NCI-H1105 (cell line): ENCODE results near the gene FEV.

Experiments used
- DNase-seq: peaks from one replicate; lab custom pipeline; 2025; lab: John Stamatoyannopoulos, UW

FEV gene

GRCh38 chr2:218993345-218994315 is 8.6 kb upstream of the FEV start, which contains the start of gene CRYBA2:
Gene CRYBA2, minus strand, starts transcription at chr2:218993422. Its CDS starts 246 bp downstream, at chr2:218993176.
- peak; percentile 36 for DNase-seq

GRCh38 chr2:218992703-218993344 is 7.8 kb upstream of the FEV start:
- no peak for DNase-seq

- DNase-seq = no peak
Measured at GRCh38 chr2:218992196-218992595, 7.2 kb upstream of the FEV start.

GRCh38 chr2:218991674-218992168 is 6.7 kb upstream of the FEV start:
- no peak for DNase-seq

GRCh38 chr2:218990612-218991011 is 5.6 kb upstream of the FEV start:
- no peak for DNase-seq

- DNase-seq = no peak
Measured at GRCh38 chr2:218990052-218990451, 5.1 kb upstream of the FEV start.

- DNase-seq = no peak
Measured at GRCh38 chr2:218988650-218989049, 3.7 kb upstream of the FEV start.

- no peak for DNase-seq
Measured at GRCh38 chr2:218988164-218988563, 3.2 kb upstream of the FEV start.

- DNase-seq = no peak
Measured at GRCh38 chr2:218986148-218986761, 1.3 kb upstream of the FEV start.

- DNase-seq = no peak
Measured at GRCh38 chr2:218985325-218986091, 524 bp upstream of the FEV start.

GRCh38 chr2:218984239-218985020 is 554 bp downstream of the FEV start:
- no peak for DNase-seq

- no peak for DNase-seq
Measured at GRCh38 chr2:218983934-218984238, 1.1 kb downstream of the FEV start.

GRCh38 chr2:218983263-218983933 is 1.6 kb downstream of the FEV start:
- no peak for DNase-seq

GRCh38 chr2:218982586-218983262 is 2.3 kb downstream of the FEV start:
- no peak for DNase-seq

GRCh38 chr2:218981881-218982585 is 3.0 kb downstream of the FEV start:
- DNase-seq = peak; percentile 25

GRCh38 chr2:218981390-218981880 is 3.5 kb downstream of the FEV start:
- DNase-seq = no peak

GRCh38 chr2:218980735-218981389 is 4.1 kb downstream of the FEV start:
- DNase-seq = no peak
